ENCODE results near the gene CDC40. TPM values are rescaled to one million over a fixed set of nuclear protein-coding genes. Genes with fewer than 3 reads are reported as not detected.

CDC40 gene
- total RNA-seq, 1 donor from 2014 or later, result 24.3 TPM

DNA sequence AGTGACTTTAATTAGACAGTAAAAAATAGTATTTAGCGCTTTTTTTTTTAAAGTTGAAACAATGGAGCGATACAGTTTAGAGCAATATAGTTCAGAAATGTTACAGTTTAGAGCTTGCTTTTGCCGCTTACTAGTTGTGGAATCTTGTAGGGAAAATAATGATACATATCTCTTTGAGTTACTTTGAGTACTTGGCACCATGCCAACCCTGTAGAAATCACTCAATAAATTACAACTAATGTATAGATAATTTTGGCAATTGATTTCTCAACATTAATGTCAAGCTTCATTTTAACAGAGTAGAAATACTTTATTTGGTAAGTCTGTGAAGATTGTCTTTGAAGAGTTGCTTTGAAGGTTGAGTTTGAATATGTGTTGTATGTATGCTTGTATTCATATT, 27.4 kb downstream of the CDC40 start:
- Mint-ChIP-seq H3K36me3 (peaks cover 19% of the 10 kb centered on the region), H3K4me3 (no peak overlapping the region), H3K9me3 (no peaks in the 10 kb centered on the region), H3K27me3 (ENCODE audit: low read depth) (no peaks in the 10 kb centered on the region), H3K4me1 (peaks cover 4% of the 10 kb centered on the region), H3K27ac (no peak overlapping the region)
- TF ChIP-seq, protein P1, sequence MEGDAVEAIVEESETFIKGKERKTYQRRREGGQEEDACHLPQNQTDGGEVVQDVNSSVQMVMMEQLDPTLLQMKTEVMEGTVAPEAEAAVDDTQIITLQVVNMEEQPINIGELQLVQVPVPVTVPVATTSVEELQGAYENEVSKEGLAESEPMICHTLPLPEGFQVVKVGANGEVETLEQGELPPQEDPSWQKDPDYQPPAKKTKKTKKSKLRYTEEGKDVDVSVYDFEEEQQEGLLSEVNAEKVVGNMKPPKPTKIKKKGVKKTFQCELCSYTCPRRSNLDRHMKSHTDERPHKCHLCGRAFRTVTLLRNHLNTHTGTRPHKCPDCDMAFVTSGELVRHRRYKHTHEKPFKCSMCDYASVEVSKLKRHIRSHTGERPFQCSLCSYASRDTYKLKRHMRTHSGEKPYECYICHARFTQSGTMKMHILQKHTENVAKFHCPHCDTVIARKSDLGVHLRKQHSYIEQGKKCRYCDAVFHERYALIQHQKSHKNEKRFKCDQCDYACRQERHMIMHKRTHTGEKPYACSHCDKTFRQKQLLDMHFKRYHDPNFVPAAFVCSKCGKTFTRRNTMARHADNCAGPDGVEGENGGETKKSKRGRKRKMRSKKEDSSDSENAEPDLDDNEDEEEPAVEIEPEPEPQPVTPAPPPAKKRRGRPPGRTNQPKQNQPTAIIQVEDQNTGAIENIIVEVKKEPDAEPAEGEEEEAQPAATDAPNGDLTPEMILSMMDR (IDR thresholded peaks at IDR 0.05; ENCODE audit: unreplicated experiment), result no peak
- no peak for DNase-seq (ENCODE audit: low spot score in 2 of 2, unreplicated experiment in 2 of 2)

DNA sequence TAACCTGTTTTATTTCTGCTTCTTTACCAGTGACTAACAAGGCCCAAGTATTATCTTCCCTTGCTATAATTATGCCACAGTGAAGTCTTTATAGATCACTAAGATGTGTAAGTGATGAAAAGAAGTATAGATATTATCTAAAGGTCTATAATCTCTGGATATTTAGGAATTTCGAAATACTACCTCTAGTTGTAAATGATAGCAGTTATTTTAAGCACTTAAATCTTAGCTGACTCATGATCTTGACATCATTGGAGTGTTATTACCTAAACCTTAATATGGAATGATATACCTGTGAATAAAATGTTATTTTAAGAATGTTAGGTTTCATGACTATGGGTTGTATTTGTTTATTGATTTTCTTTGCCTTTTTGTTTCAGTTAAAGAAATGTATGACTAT, 31.5 kb downstream of the CDC40 start:
- Mint-ChIP-seq H3K27ac (no peak overlapping the region), H3K4me3 (no peak overlapping the region), H3K27me3 (ENCODE audit: low read depth) (no peaks in the 10 kb centered on the region), H3K4me1 (peaks cover 4% of the 10 kb centered on the region), H3K36me3 (peaks cover 41% of the 10 kb centered on the region), H3K9me3 (no peaks in the 10 kb centered on the region)
- TF ChIP-seq, protein P1 (IDR thresholded peaks at IDR 0.05; ENCODE audit: unreplicated experiment), result no peak
- no peak for DNase-seq (ENCODE audit: low spot score in 2 of 2, unreplicated experiment in 2 of 2)

DNA sequence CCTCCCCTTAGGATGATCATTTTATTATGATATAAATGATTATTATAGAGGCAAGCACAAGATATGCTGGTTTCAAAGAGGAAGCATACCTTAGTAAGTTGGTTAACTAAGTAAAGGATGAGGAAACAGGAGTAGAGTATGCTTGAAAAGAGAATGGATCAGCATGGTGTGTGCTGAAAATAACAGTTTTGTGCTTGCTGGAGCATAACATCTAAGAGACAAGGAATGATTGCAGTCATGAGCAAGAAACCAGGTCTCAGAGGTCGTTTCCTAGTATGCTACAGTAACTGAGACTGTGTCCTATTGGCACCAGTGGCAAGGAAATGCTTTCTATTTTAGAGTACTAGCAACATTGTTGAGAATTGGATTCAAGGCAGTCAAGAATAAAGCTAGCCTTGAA, 34.1 kb downstream of the CDC40 start:
- no peak overlapping the region for H3K4me3 Mint-ChIP-seq
- TF ChIP-seq, protein P1 (IDR thresholded peaks at IDR 0.05; ENCODE audit: unreplicated experiment), result no peak
- no peaks in the 10 kb centered on the region for H3K9me3 Mint-ChIP-seq
- DNase-seq (ENCODE audit: low spot score in 2 of 2, unreplicated experiment in 2 of 2), result no peak
- H3K4me1 Mint-ChIP-seq, result no peaks in the 10 kb centered on the region
- no peak overlapping the region for H3K27ac Mint-ChIP-seq
- peaks cover 42% of the 10 kb centered on the region for H3K36me3 Mint-ChIP-seq
- no peaks in the 10 kb centered on the region for H3K27me3 Mint-ChIP-seq (ENCODE audit: low read depth)

DNA sequence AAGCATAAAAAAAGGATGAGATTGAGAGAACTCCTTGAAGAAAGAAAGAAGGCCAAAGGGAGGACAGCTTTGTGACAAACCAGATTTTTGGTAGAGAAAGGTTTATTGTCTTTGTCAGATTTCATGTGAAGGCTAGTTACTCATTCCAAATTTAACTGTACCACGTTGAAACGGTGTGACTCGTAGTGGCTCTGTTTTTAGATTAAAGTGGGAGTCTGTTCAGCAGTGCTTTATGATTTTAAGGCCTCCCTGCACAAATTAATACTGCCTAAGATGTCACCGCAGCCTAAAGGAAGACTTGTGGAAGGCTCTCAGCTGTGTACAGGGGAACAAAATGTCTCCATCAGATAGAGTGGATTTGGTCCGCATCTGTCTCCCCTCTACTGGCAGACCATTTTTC, 35.9 kb downstream of the CDC40 start:
- peaks cover 50% of the 10 kb centered on the region for H3K36me3 Mint-ChIP-seq
- no peak overlapping the region for H3K4me3 Mint-ChIP-seq
- no peaks in the 10 kb centered on the region for H3K27me3 Mint-ChIP-seq (ENCODE audit: low read depth)
- H3K27ac Mint-ChIP-seq, result no peak overlapping the region
- H3K9me3 Mint-ChIP-seq, result no peaks in the 10 kb centered on the region
- TF ChIP-seq, protein P1 (IDR thresholded peaks at IDR 0.05; ENCODE audit: unreplicated experiment), result no peak
- DNase-seq (ENCODE audit: low spot score in 2 of 2, unreplicated experiment in 2 of 2), result no peak
- H3K4me1 Mint-ChIP-seq, result no peaks in the 10 kb centered on the region

DNA sequence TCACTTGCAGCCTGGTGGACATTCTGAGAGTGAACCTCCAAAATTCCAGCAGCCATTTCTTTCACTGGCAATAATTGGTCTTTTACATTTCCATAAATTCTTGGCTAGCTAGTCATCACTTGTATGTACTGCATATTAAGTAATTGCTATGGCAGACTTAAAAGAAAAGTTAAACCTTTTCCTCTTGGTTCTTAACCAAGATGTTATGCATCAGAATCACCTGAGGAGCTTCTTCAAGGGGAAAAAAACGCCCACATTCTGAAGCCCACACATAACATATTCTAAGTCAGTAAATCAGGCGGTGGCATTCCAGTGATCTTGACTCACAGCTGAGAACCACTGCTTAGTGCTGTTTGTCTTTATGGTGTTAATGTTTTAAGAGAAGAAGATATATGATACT, 37.0 kb downstream of the CDC40 start:
- Mint-ChIP-seq H3K9me3 (no peaks in the 10 kb centered on the region), H3K27me3 (ENCODE audit: low read depth) (no peaks in the 10 kb centered on the region), H3K27ac (no peak overlapping the region), H3K36me3 (peaks cover 46% of the 10 kb centered on the region), H3K4me3 (no peak overlapping the region), H3K4me1 (no peaks in the 10 kb centered on the region)
- DNase-seq (ENCODE audit: low spot score in 2 of 2, unreplicated experiment in 2 of 2), result no peak
- TF ChIP-seq, protein P1 (IDR thresholded peaks at IDR 0.05; ENCODE audit: unreplicated experiment), result no peak

DNA sequence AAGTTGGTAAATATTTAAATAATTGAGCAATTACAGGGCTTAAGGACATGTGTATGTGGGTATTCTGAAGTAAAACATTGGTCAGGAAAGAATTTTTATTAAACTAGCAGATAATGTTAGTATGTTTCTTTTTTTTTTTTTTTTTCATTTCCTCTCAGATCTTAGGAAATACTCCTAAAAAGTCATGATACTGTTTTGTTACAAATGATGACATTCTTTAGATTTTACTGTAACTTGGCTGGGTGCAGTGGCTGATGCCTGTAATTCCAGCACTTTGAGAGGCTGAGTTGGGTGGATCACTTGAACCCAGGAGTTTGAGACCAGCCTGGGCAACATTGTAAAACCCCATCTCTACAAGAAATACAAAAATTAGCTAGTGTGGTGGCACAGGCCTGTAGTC, 41.5 kb downstream of the CDC40 start:
- TF ChIP-seq, protein P1 (IDR thresholded peaks at IDR 0.05; ENCODE audit: unreplicated experiment), result no peak
- DNase-seq (ENCODE audit: low spot score in 2 of 2, unreplicated experiment in 2 of 2), result no peak
- Mint-ChIP-seq H3K27ac (no peak overlapping the region), H3K9me3 (no peaks in the 10 kb centered on the region), H3K36me3 (peaks cover 46% of the 10 kb centered on the region), H3K4me1 (no peaks in the 10 kb centered on the region), H3K27me3 (ENCODE audit: low read depth) (no peaks in the 10 kb centered on the region), H3K4me3 (no peak overlapping the region)

All from mesothelial cell of epicardium (in vitro differentiated cells).